ENCODE measurements around the gene HIGD1B. TPM values are rescaled to one million over a fixed set of nuclear protein-coding genes. Genes with fewer than 3 reads are reported as not detected.

Gene HIGD1B
- total RNA-seq (ENCODE audit: low replicate concordance), result not detected in 2 replicates

DNA sequence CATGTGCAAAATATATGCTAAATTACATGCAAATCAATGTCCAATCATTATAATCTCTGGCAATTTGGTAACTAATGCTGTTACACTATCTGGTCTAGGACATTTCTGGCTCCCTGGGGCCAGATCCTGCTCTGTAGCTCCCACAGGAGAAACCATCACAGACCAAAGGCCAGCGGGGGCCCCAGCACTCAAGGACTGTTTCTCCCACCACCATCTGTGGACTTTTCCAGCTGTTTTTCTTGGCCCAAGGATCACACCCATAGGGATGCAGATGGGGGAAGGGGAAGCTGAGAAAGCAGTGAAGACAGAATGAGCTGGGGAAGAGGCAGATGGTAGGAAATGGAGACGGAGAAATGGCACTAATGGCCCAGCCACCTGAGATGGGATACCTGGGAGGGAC is at the start of gene HIGD1B:
HIGD1B (plus strand) TSS at position 298 of the 400 bp plus-strand sequence. CDS start 270 bp downstream, outside the sequence.

GRCh38 chr17:44829523-44830358 is 17.9 kb upstream of the HIGD1B start, which contains the start of gene GJC1:
GJC1 (minus strand) TSS chr17:44830287; CDS start chr17:44805817, 24,470 bp downstream.

GRCh38 chr17:44899074-44899782 is 51.5 kb downstream of the HIGD1B start, which contains the start of gene EFTUD2:
EFTUD2 (minus strand) TSS chr17:44899445; CDS start chr17:44894521, 4,924 bp downstream.

Other genes starting within 250 kb of the HIGD1B start
- gene MEIOC, start 191.4 kb upstream of the HIGD1B start, total RNA-seq (ENCODE audit: low replicate concordance), result 0.08 TPM in 1 of 2 replicates, not detected in the other
- gene CCDC43, start 158.1 kb upstream of the HIGD1B start, total RNA-seq (ENCODE audit: low replicate concordance), result 26.2 and 32.4 TPM in 2 replicates
- 1.5 and 2.3 TPM in 2 replicates for gene DBF4B, start 139.2 kb upstream of the HIGD1B start, total RNA-seq (ENCODE audit: low replicate concordance)
- 0.23 and 1.4 TPM in 2 replicates for gene ADAM11, start 88.9 kb upstream of the HIGD1B start, total RNA-seq (ENCODE audit: low replicate concordance)
- 9.5 and 11.6 TPM in 2 replicates for gene GJC1, start 17.6 kb upstream of the HIGD1B start, total RNA-seq (ENCODE audit: low replicate concordance)
- 113 and 140 TPM in 2 replicates for gene EFTUD2, start 51.6 kb downstream of the HIGD1B start, total RNA-seq (ENCODE audit: low replicate concordance)
- gene GFAP, start 67.6 kb downstream of the HIGD1B start, total RNA-seq (ENCODE audit: low replicate concordance), result 1.1 TPM in 1 of 2 replicates, not detected in the other
- gene KIF18B, start 99.9 kb downstream of the HIGD1B start, total RNA-seq (ENCODE audit: low replicate concordance), result 0.68 TPM in 1 of 2 replicates, not detected in the other
- gene C1QL1, start 120.4 kb downstream of the HIGD1B start, total RNA-seq (ENCODE audit: low replicate concordance), result 0.08 and 0.23 TPM in 2 replicates
- gene DCAKD, start 203.7 kb downstream of the HIGD1B start, total RNA-seq (ENCODE audit: low replicate concordance), result 35.9 and 37.1 TPM in 2 replicates
- 70.2 and 119 TPM in 2 replicates for gene NMT1, start 213.4 kb downstream of the HIGD1B start, total RNA-seq (ENCODE audit: low replicate concordance)